ENCODE data around the gene IGHMBP2. TPM values are rescaled to one million over a fixed set of nuclear protein-coding genes. Genes with fewer than 3 reads are reported as not detected.

Gene IGHMBP2
- total RNA-seq, 4 donors from 2014 or later, result 30.2 to 59.5 (median 49.2) TPM

- H3K4me1 ChIP-seq, result peaks cover 0 to 10% (median 0%) of the 10 kb centered on the region in 4 donors
- no peaks in the 10 kb centered on the region for H3K36me3 ChIP-seq
- TF ChIP-seq, protein P1, sequence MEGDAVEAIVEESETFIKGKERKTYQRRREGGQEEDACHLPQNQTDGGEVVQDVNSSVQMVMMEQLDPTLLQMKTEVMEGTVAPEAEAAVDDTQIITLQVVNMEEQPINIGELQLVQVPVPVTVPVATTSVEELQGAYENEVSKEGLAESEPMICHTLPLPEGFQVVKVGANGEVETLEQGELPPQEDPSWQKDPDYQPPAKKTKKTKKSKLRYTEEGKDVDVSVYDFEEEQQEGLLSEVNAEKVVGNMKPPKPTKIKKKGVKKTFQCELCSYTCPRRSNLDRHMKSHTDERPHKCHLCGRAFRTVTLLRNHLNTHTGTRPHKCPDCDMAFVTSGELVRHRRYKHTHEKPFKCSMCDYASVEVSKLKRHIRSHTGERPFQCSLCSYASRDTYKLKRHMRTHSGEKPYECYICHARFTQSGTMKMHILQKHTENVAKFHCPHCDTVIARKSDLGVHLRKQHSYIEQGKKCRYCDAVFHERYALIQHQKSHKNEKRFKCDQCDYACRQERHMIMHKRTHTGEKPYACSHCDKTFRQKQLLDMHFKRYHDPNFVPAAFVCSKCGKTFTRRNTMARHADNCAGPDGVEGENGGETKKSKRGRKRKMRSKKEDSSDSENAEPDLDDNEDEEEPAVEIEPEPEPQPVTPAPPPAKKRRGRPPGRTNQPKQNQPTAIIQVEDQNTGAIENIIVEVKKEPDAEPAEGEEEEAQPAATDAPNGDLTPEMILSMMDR (IDR thresholded peaks at IDR 0.05), result no peak
- no peak for TF ChIP-seq POLR2A (IDR thresholded peaks at IDR 0.05)
- H3K27me3 ChIP-seq, result no peaks in the 10 kb centered on the region
- no peaks in the 10 kb centered on the region for H3K9me3 ChIP-seq
- H3K4me3 ChIP-seq, result no peak overlapping the region
- peak overlapping the region in 1 of 4 donors; percentile 84 for H3K27ac ChIP-seq
- no peak for DNase-seq
Measured at GRCh38 chr11:68947151-68947550, 43.5 kb downstream of the IGHMBP2 start.

DNA sequence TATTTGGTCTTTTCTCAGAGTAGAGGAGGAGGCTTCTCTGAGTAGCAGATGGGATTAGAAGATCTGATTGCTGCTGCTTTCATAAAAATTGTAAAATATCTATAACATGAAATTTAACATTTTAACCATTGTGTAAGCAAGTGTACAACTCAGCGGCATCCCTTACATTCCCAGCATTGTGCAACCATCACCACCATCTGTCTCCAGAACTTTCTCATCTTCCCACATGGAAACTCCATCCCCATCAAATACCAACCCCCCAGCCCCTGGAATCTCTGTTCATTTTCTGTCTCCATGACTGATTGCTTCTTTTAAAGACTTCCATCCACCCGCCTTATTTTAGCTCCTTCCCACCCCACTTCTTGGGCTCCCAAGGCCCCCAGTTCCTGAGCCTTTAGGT lies 44.8 kb downstream of the IGHMBP2 start:
- Histone ChIP-seq H3K4me1 (peaks cover 0 to 10% (median 0%) of the 10 kb centered on the region in 4 donors), H3K27ac (peak overlapping the region in 1 of 4 donors; percentile 84), H3K36me3 (no peaks in the 10 kb centered on the region), H3K27me3 (no peaks in the 10 kb centered on the region), H3K9me3 (no peaks in the 10 kb centered on the region), H3K4me3 (no peak overlapping the region)
- no peak for DNase-seq
- TF ChIP-seq, protein P1 (IDR thresholded peaks at IDR 0.05), result no peak
- no peak for TF ChIP-seq POLR2A (IDR thresholded peaks at IDR 0.05)

- Histone ChIP-seq H3K27ac (no peak overlapping the region), H3K36me3 (no peaks in the 10 kb centered on the region), H3K27me3 (no peaks in the 10 kb centered on the region), H3K4me1 (peaks cover 0 to 10% (median 0%) of the 10 kb centered on the region in 4 donors), H3K4me3 (no peak overlapping the region), H3K9me3 (no peaks in the 10 kb centered on the region)
- TF ChIP-seq, protein P1 (IDR thresholded peaks at IDR 0.05), result no peak
- no peak for TF ChIP-seq POLR2A (IDR thresholded peaks at IDR 0.05)
- DNase-seq, result no peak
Measured at GRCh38 chr11:68948935-68949334, 45.2 kb downstream of the IGHMBP2 start.

GRCh38 chr11:68950270-68950669 lies 46.6 kb downstream of the IGHMBP2 start:
- no peaks in the 10 kb centered on the region for H3K36me3 ChIP-seq
- TF ChIP-seq, protein P1 (IDR thresholded peaks at IDR 0.05), result peak in 1 of 6 experiments; percentile 9
- no peak for TF ChIP-seq POLR2A (IDR thresholded peaks at IDR 0.05)
- H3K9me3 ChIP-seq, result no peaks in the 10 kb centered on the region
- no peak for DNase-seq
- no peak overlapping the region for H3K4me3 ChIP-seq
- H3K4me1 ChIP-seq, result peaks cover 0 to 15% (median 0%) of the 10 kb centered on the region in 4 donors
- H3K27ac ChIP-seq, result no peak overlapping the region
- no peaks in the 10 kb centered on the region for H3K27me3 ChIP-seq

DNA sequence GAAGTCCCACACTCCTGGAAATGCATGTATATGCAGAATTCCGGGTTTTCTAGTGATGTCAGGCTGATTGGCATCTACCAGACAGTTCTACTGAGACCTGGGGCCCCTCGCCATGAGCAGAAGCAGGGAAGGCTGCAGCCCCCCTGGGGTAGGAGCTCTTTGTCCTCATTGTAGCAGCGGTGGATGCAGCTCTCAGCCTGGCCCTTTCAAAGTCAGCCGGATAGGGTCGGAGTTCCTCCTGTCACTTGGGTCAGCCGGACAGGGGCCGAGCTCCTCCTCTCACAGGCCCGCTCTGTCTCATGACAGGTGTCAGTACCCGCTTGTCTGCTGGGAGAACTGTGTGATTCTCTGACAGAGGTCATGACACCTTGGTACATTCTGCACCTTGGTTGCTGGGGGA lies 47.1 kb downstream of the IGHMBP2 start:
- H3K36me3 ChIP-seq, result no peaks in the 10 kb centered on the region
- no peak for DNase-seq
- no peaks in the 10 kb centered on the region for H3K9me3 ChIP-seq
- H3K27ac ChIP-seq, result no peak overlapping the region
- TF ChIP-seq, protein P1 (IDR thresholded peaks at IDR 0.05), result no peak
- TF ChIP-seq POLR2A (IDR thresholded peaks at IDR 0.05), result no peak
- H3K4me3 ChIP-seq, result no peak overlapping the region
- H3K4me1 ChIP-seq, result peaks cover 0 to 20% (median 0%) of the 10 kb centered on the region in 4 donors
- no peaks in the 10 kb centered on the region for H3K27me3 ChIP-seq
